GM21515 (cell line): ENCODE results near the gene MANF.

Source experiments
- ATAC-seq: cut with Tn5 transposase; IDR thresholded peaks from one replicate; pipeline ENCODE4 v1.9.1; 2021; ENCODE audit not compliant: unreplicated experiment

Gene MANF

DNA sequence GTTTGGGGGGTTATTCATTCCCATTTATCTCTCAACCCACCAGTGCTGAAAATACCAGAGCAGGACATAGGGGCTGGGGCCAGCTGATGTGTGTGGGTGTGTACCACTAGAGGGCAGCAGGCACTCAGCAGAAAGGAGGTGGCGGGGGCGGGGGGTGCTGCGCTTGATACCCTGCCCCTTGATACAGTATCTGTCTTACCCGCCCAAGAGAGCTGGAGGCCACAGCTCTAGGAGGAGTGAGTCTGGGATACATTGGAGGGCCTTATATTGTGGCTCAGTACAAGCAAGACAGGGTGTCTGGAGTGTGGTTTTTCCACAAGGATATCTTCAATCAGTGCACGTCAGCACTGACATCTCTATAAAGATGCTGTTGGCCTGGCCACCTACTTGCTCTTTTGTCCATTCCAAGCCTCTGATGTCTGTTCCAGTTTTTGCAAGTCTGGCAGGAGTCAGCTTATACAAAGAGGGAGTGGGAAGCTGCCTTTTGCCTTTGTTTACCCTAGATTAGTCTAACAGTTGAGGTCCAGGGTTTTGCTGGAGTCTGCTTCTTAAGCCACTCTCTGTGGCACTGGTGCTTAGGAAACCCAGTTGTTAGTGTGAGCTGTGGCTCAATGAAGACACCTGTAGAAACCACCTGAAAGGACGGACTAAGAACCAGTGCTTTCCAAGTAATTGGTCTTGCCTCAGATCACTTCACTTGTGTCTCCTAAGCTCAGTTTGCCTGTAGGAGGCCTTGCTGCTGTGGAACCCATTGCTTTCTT is 4.5 kb downstream of the MANF start:
- no peak for ATAC-seq

DNA sequence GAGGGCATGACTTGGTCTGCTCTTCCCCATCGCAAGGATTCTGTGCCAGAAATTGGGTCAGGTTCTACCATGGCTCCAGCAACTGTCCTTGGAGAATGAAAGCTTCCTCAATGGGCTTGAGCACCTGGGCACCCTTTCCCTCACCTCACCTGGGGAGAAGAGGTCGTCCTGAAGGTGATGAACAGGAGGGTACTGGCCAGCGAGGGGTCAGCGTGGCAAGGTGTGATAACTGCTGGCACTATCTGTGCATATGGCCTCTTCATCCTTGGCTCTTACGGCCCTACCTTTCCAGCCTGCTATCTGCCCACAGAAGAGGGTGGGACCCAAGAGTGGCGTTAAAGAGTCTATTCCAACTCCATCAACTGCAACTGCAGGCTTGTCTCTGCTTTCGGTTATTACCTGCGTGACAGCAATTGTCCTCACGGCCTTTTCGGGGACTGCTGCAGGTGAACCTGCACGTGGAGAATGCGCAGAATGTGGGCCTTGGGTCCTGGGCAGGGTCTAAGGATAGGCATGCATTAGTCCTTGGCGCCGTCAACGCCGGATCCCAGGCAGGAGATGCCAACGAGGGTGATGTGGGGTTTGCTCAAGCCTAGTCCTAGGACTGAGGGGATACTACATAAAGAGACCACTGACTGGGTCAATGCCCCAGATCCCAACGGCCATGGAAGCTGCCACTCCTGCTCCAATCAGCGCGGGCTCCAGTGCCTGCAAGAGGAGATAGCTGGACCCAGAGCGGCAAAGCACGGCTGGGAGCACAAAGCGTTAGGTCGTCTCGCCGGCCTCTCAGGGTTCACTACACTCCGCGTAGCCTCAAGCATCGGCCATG is 5.4 kb downstream of the MANF start:
- no peak for ATAC-seq

DNA sequence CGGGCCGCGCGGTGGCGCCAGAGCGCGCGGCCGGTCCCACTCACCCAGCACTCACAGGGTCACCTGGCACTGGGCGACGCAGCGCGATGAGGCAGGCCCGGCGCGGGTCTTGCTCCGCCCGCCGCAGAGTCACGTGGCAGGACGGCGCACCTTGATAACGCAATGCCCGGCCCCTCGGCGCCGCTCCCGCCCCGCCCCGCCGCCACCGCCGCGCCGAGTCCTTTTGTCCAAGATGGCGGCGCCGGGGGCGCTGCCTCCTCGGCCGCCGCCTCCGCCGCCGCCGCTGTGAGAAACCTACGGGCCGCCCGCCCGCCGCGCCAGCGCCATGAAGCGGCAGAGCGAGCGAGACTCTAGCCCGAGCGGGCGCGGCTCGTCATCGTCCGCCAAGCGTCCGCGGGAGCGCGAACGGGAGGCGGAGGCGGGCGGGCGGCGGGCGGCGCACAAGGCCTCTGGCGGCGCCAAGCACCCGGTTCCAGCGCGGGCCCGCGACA is 6.0 kb downstream of the MANF start, which contains the start of gene RBM15B:
Gene RBM15B, plus strand, starts transcription at position 211 of the 491 bp plus-strand sequence. Its CDS starts 115 bp downstream, at position 326.
- peak; percentile 89 for ATAC-seq

DNA sequence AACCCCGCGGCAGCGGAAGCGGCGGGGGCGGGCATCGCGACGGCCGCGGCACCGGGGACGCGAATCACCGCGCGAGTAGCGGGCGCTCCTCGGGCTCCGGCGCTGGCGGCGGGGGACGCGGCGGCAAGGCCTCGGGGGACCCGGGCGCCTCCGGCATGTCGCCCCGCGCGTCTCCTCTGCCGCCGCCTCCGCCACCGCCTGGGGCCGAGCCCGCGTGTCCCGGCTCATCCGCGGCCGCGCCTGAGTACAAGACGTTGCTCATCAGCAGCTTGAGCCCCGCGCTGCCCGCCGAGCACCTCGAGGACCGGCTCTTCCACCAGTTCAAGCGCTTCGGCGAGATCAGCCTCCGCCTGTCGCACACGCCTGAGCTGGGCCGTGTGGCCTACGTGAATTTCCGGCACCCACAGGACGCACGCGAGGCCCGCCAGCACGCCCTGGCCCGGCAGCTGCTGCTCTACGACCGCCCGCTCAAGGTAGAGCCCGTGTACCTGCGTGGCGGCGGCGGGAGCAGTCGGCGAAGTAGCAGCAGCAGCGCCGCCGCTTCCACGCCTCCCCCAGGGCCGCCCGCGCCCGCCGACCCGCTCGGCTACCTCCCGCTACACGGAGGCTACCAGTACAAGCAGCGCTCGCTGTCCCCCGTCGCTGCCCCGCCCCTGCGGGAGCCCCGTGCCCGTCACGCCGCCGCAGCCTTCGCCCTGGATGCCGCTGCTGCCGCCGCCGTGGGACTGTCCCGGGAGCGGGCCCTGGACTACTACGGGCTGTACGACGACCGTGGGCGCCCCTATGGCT is 6.7 kb downstream of the MANF start:
- peak; percentile 7 for ATAC-seq

DNA sequence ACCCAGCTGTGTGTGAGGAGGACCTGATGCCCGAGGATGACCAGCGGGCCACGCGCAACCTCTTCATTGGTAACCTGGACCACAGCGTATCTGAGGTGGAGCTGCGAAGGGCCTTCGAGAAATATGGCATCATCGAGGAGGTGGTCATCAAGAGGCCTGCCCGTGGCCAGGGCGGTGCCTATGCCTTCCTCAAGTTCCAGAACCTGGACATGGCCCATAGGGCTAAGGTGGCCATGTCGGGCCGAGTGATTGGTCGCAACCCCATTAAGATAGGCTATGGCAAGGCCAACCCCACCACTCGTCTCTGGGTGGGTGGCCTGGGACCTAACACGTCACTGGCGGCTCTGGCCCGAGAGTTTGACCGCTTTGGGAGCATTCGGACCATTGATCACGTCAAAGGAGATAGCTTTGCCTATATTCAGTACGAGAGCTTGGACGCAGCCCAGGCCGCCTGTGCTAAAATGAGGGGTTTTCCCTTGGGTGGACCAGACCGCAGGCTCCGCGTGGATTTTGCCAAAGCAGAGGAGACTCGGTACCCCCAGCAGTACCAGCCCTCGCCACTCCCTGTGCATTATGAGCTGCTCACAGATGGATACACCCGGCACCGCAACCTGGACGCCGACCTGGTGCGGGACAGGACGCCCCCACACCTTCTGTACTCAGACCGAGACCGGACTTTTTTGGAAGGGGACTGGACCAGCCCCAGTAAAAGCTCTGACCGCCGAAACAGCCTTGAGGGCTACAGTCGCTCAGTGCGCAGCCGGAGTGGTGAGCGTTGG is 7.5 kb downstream of the MANF start:
- ATAC-seq, result no peak

DNA sequence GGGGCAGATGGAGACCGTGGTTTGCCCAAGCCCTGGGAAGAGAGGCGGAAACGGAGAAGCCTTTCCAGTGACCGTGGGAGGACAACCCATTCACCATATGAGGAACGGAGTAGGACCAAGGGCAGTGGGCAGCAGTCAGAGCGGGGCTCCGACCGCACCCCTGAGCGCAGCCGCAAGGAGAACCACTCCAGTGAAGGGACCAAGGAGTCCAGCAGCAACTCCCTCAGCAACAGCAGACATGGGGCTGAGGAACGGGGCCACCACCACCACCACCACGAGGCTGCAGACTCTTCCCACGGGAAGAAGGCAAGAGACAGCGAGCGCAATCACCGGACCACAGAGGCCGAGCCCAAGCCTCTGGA is 8.0 kb downstream of the MANF start:
- ATAC-seq, result no peak

DNA sequence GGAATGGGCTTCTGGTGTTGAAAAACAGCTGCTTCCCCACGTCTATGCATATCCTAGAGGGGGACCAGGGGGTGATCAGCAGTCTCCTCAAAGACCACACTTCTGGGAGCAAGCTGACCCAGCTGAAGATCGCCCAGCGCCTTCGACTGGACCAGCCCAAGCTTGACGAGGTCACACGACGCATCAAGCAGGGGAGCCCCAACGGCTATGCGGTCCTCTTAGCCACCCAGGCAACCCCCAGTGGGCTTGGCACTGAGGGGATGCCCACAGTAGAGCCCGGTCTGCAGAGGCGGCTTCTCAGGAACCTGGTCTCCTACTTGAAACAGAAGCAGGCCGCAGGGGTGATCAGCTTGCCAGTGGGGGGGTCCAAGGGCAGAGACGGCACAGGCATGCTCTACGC is 8.5 kb downstream of the MANF start:
- ATAC-seq, result no peak

DNA sequence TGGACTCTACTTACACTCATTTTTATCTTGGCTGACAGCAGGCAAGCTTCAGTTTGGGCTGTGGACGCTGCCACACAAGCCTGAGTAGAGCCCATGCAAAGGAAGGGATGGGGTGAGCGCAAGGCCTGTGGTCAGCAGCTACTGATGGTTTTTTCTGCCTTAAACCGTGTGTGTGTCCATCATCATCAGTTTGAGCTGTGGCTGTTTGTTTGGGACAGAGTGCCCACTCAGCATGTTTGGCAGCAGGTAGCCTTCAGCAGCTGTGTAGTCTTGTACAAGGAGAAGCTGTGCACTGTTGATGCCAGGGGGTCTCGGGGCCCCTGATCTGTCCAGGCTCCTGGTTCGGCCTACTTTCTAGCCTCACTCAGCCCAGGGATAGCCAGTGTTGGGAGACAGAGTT is 9.4 kb downstream of the MANF start:
- no peak for ATAC-seq

DNA sequence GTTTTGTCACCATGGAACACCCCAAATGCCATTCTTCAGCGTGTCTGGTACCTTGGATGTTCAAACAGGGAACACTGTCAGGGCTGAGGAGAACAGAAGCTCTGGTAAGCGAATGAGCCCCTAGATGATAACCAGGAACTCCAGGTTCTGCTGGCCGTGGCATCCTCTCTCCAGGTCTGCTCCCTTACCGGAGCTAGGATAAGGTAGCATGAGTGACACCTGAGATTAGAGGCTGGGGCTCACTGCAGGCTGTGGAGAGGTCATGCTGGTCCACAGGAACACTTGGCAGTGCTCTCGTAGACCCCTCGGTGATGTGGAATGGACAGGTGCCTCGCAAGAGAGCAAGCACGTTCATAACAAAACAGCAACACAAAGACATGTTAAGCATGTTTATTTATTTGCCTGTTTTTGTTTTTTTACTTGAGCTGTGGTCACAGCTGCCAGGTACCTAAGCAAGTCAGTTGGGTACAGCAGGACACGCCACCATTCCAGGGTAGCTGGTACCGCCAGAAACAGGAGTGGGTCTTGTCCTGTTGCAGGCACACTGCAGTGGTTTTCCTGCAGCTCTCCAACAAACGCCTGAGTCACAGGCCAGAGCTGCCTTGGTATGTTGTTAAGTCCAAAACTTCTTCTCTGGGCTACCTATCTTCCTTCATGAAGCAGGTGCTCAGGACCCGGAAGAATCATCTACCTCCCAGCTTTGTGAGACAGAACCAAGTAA is 10.6 kb downstream of the MANF start:
- no peak for ATAC-seq

DNA sequence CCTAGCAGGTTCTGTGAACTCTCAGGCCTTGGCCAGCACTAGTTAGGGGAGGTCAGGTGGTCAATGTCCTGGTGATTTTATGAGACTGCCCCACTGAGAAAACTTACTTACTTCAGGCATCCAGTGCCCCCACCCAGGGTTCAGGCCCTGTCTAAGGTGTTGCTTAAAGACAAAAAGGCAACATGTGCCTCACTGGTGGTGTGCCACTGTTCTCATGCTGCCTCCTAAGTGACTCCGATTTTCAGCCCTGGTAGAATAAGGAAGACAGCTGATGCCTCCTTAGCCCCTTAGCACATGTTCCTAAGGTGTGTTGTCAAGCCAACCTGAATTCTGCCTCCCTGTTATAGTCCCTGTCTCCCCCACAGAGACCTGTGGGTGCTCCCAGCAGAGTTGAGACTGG is 11.3 kb downstream of the MANF start:
- ATAC-seq, result no peak

DNA sequence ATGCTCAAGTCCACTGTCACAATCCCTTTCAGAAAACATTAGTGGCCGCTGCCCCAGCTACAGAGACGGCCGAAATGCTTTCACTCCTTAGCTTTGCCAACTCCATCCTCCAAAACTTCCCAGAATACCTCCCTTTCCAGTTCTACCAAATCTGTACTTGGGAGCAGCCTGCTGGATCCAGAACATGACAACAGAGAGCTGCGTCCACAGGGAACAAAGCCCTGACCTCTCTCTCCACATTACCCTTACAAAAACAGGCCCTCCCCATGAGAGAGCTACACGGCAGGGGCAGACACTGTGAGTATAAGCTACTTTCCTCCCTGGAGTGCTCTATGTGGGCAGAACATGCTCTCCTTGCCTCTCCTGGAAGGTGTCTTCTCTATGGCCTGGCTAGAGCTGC is 12.3 kb downstream of the MANF start:
- ATAC-seq, result no peak

DNA sequence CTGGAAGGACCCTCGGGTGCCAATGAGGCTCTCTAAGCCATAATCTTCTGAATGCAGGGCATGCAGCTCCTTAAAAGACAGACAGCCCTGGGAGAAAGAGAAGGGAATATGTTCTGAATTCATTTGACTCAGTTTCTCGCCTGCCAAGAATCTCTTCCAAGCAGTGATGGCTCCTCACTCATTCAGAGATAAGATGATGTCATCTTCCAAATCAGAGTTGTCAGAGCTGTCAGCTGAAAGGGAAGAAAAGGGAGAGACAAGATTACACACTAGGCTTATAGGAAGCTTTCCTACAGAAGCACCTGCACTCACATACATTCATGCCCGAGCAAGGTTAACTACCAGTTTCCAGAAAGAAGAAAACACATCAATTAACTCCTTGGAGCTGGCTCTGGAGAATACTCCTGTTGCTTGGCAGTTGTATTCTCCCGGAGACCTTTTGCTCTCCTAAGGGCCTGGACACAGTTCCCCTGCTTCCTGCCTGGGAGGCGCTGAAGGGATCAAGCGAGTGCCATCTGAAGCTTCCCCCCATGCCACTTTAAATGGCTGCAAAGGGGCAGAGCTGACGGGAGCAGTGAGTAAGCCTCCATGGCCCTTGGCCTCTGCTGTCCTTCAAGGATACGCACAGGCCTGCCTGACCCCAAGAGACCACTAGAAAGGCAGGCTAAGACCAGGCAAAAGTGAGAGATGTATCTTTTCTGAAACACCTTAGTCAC is 13.7 kb downstream of the MANF start:
- ATAC-seq, result no peak

DNA sequence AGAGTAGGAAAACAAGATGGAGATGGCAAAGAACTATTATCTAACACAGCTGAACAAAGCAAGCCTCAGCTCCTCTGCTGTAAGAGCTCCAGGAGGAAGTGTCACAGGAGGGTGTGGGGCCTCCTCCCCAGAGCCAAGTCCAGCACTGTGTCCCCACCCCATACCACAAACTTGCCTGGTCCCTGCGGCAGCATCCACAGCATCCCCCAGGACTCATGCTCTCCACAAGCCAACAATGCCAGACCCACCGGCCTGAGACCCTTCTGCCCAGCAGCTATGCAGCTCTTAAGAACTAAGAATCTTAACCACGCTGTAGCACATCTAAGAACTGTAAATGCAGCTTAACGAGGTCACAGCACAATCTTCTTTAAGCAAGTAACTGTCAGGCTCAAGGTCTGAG is 15.1 kb downstream of the MANF start:
- no peak for ATAC-seq

DNA sequence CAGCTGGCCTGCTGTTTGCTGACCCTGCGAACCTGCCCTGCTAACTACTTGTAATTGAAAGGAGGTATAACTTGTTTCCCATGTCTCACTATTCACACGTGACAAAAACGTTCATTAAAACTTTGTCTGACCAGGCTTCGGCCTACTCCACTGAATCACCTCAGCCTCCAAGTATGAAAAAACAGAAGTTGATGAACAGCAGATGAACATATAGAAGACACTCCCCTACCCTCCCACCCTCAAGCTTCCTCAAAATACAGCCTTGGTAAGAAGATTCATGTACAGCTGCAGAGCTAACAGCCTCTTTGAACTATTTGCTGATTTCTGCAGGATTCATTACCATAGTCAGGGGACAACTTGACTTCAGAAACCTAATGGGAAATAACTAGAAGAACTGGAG is 16.6 kb downstream of the MANF start:
- ATAC-seq, result no peak

DNA sequence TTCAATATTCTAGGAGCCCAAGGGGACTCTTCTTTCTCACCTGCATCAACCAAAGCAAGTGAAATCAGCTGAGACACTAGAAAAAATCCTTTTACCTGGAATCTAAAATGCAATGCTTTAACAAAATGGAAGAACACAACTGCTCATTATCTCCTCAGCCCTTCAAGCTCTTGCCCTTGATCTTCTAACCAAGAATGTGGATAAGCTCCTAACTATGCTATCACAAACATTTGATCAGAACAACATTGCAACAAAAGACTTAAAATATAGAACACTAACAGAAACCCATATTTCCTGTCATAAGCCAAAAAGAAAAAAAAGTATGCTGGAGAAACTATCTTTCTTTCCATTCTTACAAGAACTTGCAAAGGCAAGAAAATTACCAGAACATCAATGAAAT is 18.6 kb downstream of the MANF start:
- ATAC-seq, result no peak

DNA sequence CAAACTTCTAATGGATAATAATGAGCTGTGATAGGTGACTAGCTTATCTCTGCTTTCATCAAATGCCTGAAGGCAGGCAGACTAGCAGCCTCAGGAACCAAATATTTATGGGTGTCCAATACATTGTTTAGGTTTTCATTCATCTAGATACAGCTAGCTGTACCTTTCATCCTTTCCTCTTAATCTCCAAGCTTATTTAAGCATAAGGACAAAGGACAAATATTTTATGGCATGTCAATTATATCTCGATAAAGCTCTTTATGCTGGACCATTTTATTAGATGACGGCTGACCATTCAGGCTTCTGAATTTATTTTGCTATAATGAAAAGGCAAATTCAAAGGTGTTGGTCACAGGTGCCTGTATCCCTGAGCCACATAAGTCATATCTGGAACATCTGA is 22.9 kb downstream of the MANF start:
- ATAC-seq, result no peak

DNA sequence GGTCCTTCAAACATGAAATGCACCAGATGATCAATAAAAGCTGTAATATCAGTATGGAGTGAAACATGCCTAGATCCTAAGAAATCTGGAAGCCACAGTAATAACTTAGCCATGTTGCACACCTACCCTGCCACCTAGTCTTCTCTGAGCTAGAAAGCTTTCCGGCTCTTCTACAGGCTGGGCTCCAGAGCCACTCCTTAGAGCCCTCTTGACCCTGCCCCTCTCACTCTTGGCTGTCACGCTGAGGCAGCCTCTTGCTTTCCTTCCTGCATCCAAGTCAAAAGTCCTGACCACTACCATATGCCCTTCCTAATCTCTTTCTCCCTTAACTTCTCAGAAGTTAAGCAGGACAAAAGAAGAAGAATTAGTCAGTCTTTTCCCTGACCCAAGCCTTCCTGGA is 23.7 kb downstream of the MANF start:
- ATAC-seq, result no peak

DNA sequence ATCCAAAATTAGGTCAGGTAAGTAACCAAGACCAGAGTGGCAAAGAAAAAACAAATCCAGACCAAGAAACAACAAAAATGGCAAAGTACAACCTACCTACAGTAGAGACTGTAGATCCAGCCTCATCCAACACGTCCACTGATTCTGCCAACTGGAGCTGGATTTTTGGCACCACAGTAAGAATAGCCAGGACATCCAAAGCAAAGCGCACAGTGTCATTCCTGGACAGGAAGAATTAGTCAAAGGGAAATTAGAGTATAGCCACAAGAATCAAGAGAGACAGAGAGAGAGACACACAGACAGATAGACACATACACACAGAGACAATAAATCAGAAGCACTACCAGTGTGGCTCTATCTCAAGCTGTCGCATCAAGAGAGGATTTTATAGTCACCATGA is 37.1 kb downstream of the MANF start:
- no peak for ATAC-seq

DNA sequence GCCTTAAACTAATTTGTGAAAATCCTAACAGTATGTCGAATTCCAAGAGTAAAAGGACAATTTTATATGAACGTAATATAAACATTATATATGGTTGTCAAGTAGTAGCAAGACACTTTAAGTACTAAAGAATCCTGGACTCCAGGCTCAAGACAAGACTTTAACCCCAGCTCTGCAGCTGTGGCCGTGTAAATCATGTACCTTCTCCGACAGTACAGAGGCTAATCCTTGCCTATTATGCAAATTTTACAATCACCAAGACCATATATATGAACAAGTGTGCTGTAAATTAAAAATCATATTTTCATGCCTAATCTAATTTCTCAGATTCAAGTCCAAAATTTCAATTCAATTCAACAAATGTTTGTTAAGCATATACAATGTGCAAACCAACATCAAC is 41.8 kb downstream of the MANF start:
- no peak for ATAC-seq
